Measurements from ENCODE around the gene CDK12. TPM values are rescaled to one million over a fixed set of nuclear protein-coding genes. Genes with fewer than 3 reads are reported as not detected.
"Not testable (repeated sequence)": the region's sequence is repeated elsewhere in the genome, so short reads cannot be mapped to it uniquely, and the experiment has no call there.

The CDK12 gene
- polyA plus RNA-seq, 1 of the 3 experiments (the other 2 are of a cell fraction): 11.6 TPM

GRCh38 chr17:39487946-39488345 is 26.7 kb downstream of the CDK12 start:
- Histone ChIP-seq H3K4me3 (ENCODE audit: low read depth in 2 of 2, low read length in 1 of 2) (no peak overlapping the region), H3K9ac (no peak overlapping the region), H3K27ac (ENCODE audit: low read depth in 2 of 2, low read length in 1 of 2) (no peak overlapping the region), H3K36me3 (replicated peaks in 1 of 2; ENCODE audit: control insufficient read depth in 1 of 2, insufficient read depth in 2 of 2, low read length in 1 of 2) (peaks cover 11 to 30% of the 10 kb centered on the region in 2 experiments), H2AFZ (ENCODE audit: low read depth) (no peak overlapping the region), H3K4me1 (ENCODE audit: control insufficient read depth in 1 of 2, insufficient read depth in 2 of 2, low read depth in 1 of 2, low read length in 1 of 2) (peaks cover 0 to 4% of the 10 kb centered on the region in 2 experiments; a peak in 1 of 4 replicates), H3K4me2 (no peak overlapping the region), H3K27me3 (ENCODE audit: insufficient read depth) (no peaks in the 10 kb centered on the region), H3F3A (replicated peaks; ENCODE audit: insufficient read depth) (peaks cover 20% of the 10 kb centered on the region), H3K9me2 (no peaks in the 10 kb centered on the region), H3K79me2 (ENCODE audit: insufficient read depth) (peaks cover 67% of the 10 kb centered on the region), H4K20me1 (ENCODE audit: insufficient read depth) (peaks cover 15% of the 10 kb centered on the region; the same call in 1 of the 2 replicates), H3K9me3 (no peaks in the 10 kb centered on the region)
- ChIA-PET CTCF (interaction anchor here (1.0 kb wide), 1 partner anchor 88 kb away, joined by 3 read pairs; no protein-coding TSS in a partner anchor), POLR2A (no interaction called here)
- TF ChIP-seq RAD21 (IDR thresholded peaks at IDR 0.05; ENCODE audit: low read length) (no peak), TAF1 (IDR thresholded peaks at IDR 0.05; ENCODE audit: borderline replicate concordance, low read depth, low read length) (no peak), ELF1 (IDR thresholded peaks at IDR 0.05) (no peak), TCF12 (IDR thresholded peaks at IDR 0.05) (no peak), PBX3 (IDR thresholded peaks at IDR 0.05) (no peak), RFX5 (IDR thresholded peaks at IDR 0.05; ENCODE audit: low read length) (no peak), MEF2A (IDR thresholded peaks at IDR 0.05; ENCODE audit: borderline replicate concordance, low read depth) (no peak), RCOR1 (IDR thresholded peaks at IDR 0.05; ENCODE audit: low read length) (no peak), EP300 (IDR thresholded peaks at IDR 0.05; ENCODE audit: borderline replicate concordance in 1 of 2, low read depth in 1 of 2, low read length in 1 of 2) (no peak), USF1 (IDR thresholded peaks at IDR 0.05; ENCODE audit: borderline replicate concordance, low read depth) (no peak)
- no peak for DNase-seq
- 77% methylated on average over 4 of the region's 4 CpGs for WGBS (ENCODE audit: low lambda C conversion rate)

GRCh38 chr17:39496921-39497320 is 35.6 kb downstream of the CDK12 start:
- H3F3A ChIP-seq (replicated peaks; ENCODE audit: insufficient read depth); H3K9me2 ChIP-seq; H3K79me2 ChIP-seq (ENCODE audit: insufficient read depth); H3K9me3 ChIP-seq; H4K20me1 ChIP-seq (ENCODE audit: insufficient read depth); DNase-seq; H3K27ac ChIP-seq (ENCODE audit: low read depth in 2 of 2, low read length in 1 of 2); H3K4me1 ChIP-seq (ENCODE audit: control insufficient read depth in 1 of 2, insufficient read depth in 2 of 2, low read depth in 1 of 2, low read length in 1 of 2); H3K27me3 ChIP-seq (ENCODE audit: insufficient read depth); H3K4me2 ChIP-seq; H3K9ac ChIP-seq; CTCF ChIA-PET; POLR2A ChIA-PET; H3K4me3 ChIP-seq (ENCODE audit: low read depth in 2 of 2, low read length in 1 of 2); H2AFZ ChIP-seq (ENCODE audit: low read depth): not testable (repeated sequence)
- WGBS (ENCODE audit: low lambda C conversion rate): 95% methylated on average over 12 of the region's 12 CpGs
- peaks cover 19 to 53% of the 10 kb centered on the region in 2 experiments for H3K36me3 ChIP-seq (replicated peaks in 1 of 2; ENCODE audit: control insufficient read depth in 1 of 2, insufficient read depth in 2 of 2, low read length in 1 of 2)

GRCh38 chr17:39507511-39507910 is 46.2 kb downstream of the CDK12 start:
- Histone ChIP-seq H3K9ac (no peak overlapping the region), H3K79me2 (ENCODE audit: insufficient read depth) (peaks cover 9% of the 10 kb centered on the region; the same call in 1 of the 2 replicates), H3K4me3 (ENCODE audit: low read depth in 2 of 2, low read length in 1 of 2) (no peak overlapping the region), H3F3A (replicated peaks; ENCODE audit: insufficient read depth) (peaks cover under 1% of the 10 kb centered on the region), H3K27me3 (ENCODE audit: insufficient read depth) (no peaks in the 10 kb centered on the region), H3K4me1 (ENCODE audit: control insufficient read depth in 1 of 2, insufficient read depth in 2 of 2, low read depth in 1 of 2, low read length in 1 of 2) (no peaks in the 10 kb centered on the region), H3K9me3 (no peaks in the 10 kb centered on the region), H3K9me2 (no peaks in the 10 kb centered on the region), H3K36me3 (replicated peaks in 1 of 2; ENCODE audit: control insufficient read depth in 1 of 2, insufficient read depth in 2 of 2, low read length in 1 of 2) (peaks cover 43 to 69% of the 10 kb centered on the region in 2 experiments), H3K4me2 (no peak overlapping the region), H4K20me1 (ENCODE audit: insufficient read depth) (no peaks in the 10 kb centered on the region), H2AFZ (ENCODE audit: low read depth) (no peak overlapping the region), H3K27ac (ENCODE audit: low read depth in 2 of 2, low read length in 1 of 2) (no peak overlapping the region)
- TF ChIP-seq PBX3 (IDR thresholded peaks at IDR 0.05): no peak
- TF ChIP-seq ZBTB33 (IDR thresholded peaks at IDR 0.05; ENCODE audit: borderline replicate concordance, low read depth): no peak
- CTCF ChIA-PET: interaction anchor here (0.7 kb wide), 1 partner anchor 701 kb away, joined by 3 read pairs; no protein-coding TSS in a partner anchor
- POLR2A ChIA-PET: no interaction called here
- no peak for DNase-seq
- WGBS (ENCODE audit: low lambda C conversion rate): 74% methylated on average over 2 of the region's 2 CpGs

Measured in SK-N-SH (cell line).